HG02588 (cell line): Measurements from ENCODE around the gene ANOS1.
"Not testable (repeated sequence)": the region's sequence is repeated elsewhere in the genome, so short reads cannot be mapped to it uniquely, and the experiment has no call there.

Source experiments
- ATAC-seq: cut with Tn5 transposase; IDR thresholded peaks from one replicate; pipeline ENCODE4 v1.9.1; 2021; ENCODE audit warnings: mild to moderate bottlenecking, moderate library complexity; ENCODE audit not compliant: unreplicated experiment

Gene ANOS1, protein sequence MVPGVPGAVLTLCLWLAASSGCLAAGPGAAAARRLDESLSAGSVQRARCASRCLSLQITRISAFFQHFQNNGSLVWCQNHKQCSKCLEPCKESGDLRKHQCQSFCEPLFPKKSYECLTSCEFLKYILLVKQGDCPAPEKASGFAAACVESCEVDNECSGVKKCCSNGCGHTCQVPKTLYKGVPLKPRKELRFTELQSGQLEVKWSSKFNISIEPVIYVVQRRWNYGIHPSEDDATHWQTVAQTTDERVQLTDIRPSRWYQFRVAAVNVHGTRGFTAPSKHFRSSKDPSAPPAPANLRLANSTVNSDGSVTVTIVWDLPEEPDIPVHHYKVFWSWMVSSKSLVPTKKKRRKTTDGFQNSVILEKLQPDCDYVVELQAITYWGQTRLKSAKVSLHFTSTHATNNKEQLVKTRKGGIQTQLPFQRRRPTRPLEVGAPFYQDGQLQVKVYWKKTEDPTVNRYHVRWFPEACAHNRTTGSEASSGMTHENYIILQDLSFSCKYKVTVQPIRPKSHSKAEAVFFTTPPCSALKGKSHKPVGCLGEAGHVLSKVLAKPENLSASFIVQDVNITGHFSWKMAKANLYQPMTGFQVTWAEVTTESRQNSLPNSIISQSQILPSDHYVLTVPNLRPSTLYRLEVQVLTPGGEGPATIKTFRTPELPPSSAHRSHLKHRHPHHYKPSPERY

DNA sequence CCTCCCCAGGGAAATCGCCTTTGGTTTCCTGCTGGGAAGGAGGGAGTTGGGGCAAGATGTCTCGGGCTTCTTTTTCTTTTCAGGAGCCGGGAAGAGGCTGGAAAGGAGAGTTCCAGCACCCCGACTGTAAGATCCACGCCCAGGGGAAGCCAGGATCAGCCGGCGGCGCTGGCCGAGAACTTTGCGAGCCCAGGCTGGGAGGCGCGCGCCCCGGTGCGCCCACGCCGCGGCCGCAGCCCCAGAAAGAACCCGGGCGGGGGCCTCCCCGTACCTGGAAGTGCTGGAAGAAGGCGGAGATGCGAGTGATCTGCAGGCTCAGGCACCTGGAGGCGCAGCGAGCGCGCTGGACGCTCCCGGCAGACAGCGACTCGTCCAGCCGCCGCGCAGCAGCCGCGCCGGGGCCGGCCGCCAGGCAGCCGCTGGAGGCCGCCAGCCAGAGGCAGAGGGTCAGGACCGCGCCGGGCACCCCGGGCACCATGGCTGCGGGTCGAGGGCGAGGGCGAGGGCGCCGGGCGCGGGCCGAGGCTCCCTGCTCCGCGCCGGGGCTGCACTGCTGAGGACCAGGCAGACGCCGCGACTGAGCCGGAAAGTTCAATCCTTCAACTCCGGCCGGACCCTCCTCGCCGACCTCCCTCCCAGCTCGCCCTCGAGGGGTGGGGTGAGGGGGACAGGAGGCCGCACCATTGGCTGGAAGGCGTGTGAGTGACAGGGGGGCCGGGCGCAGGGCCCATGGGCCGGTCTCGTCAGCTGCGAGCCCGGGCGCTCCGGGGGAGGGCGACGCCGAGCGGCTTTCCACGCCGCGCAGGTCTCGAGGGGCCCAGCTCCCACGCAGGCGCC lies at the start of gene ANOS1:
TSS of gene ANOS1 (minus strand) at position 579 of the 837 bp plus-strand sequence. CDS start at position 478, 101 bp downstream.
- ATAC-seq: no peak

DNA sequence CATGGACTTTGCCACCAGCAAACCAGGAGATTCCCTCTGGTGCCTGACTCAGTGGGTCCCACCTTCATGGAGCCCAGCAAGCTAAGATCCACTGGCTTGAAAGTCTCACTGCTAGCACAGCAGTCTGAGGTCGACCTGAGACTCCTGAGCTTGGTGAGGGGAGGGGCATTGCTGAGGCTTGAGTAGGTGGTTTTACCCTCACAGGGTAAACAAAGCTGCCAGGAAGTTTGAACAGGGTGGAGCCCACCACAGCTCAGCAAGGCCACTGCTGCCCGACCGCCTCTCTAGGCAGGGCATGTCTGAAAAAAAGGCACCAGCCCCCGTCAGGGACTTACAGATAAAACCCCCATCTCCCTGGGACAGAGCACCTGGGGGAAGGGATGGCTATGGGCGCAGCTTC lies 41.2 kb upstream of the ANOS1 start:
- no peak for ATAC-seq

DNA sequence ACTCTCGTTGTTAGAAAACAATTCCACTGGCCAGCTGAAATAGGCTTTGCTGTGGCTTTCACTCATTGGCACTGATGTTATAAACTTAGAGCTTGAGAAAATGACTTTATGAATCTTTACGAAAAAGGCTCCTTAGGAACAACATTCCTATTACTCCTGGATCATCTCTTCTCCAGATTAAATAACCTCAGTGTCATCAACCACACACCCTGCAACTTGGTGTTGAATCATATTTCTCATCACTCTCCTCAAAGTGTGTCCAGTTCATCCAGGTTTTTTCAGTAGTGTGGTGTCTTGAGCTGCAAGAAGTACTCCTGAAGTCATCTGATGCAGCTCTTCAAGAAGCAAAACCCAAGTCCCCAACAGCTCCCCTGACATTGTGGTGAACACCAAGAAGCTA lies 28.1 kb upstream of the ANOS1 start:
- no peak for ATAC-seq

DNA sequence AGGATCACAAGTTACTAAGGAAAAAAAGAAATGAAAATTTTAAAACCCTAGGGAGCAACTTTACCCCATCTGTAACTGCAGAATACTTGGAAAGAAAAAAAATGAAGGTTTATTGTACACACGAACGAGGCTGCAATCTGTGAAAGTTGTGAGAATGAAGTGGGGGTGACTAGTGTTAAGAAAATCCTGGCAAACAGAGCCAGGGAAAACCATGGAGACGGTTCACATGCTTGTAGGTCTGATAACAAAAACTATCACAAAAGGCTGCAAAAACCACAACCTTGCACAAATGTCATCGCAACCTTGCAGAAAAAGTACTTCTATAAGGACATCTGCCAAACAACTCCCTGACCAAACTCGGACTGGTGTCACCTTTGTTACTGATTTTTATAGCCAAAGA lies 26.8 kb upstream of the ANOS1 start:
- not testable (repeated sequence) for ATAC-seq

DNA sequence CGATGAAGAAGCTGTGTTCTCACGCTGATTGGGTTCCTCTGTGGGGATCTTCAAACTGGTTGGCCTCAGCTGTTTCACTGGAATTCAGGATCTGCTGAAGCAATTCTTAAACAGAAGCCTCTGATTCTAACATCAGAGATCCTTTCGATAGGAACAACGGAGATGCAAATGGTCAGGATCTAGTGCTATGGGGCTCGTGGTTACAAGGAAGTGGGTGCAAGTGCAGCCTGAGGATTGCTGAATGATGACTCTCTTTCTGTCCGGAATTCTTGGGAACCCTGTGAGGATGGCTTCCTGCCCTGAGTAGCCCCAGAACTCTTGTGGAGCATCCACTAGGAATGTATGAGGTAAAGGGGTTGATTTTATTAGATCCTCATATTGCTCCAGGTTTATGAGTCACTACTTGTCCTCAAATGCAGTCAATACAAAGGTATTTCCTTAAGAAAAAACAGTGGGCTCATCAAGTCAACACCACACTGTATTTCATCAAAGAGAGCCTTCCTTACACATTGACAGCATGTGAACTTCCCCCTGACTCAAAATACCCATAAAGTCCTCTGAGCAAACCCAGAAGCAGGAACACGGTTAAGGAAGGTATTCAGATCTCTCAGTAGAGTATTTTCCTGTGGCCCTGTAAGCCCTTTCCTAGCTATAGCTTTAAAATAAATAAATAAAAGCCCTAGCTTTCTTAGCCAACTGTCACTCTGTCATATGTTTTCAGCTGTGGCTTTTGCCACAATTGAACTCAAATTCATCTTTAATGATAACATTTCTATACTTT lies 25.9 kb upstream of the ANOS1 start:
- not testable (repeated sequence) for ATAC-seq

DNA sequence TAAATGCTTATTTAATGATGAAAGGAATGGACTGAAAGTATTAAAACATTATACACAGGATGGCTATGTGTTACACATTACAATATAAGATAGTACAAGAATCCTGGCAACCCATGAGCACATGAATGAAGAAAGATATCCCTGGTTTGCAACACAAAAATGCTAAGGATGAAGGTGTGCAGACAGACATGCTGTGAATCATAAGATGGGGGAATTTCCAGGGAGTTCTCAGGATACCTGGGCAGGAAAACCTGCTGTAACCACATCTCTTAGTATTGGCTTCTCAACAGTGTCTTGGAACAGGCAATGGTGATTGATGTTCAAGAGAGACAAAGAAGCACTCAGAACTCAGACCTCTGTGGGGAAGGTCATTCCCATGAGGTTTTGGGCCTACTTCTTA lies 23.9 kb upstream of the ANOS1 start:
- no peak for ATAC-seq

DNA sequence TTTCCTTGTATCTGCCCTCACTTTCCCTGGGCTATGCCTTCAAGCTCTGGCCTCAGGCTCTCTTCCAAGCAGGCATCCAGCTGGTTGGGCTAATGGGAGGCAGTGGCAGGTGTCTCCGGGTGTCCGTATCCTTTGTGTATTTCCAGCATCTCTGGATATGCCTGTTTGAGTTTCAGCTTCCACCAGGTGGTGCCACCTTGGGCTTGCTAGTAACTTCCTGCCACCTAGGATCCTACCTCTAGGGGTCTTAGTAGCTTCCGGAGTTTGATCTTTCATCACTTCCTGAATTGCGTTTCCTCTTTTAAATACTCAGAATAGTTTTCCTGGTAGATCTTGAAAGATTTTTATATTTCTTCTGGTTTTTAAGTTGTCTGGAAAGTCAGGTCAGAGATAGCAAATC lies 23.2 kb upstream of the ANOS1 start:
- no peak for ATAC-seq

DNA sequence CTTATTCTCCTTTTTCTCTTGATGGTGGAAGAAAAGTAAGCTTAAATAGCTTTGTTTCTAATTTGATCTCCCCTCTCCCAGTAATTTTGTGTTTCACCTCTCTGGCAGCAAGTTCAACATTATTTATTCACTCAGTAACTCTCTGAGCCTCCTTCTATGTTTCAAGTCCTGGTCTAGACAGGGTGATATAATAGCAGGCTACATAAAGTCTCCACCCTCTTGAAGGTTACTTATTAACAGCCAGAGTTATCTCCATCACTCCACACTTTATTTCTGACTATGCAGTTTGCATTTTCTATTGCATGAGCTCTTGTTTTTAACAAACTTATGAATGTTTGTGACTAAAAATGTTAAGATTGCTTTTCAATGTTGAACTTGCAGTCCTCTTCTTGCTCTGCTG lies 17.8 kb upstream of the ANOS1 start:
- ATAC-seq: no peak

DNA sequence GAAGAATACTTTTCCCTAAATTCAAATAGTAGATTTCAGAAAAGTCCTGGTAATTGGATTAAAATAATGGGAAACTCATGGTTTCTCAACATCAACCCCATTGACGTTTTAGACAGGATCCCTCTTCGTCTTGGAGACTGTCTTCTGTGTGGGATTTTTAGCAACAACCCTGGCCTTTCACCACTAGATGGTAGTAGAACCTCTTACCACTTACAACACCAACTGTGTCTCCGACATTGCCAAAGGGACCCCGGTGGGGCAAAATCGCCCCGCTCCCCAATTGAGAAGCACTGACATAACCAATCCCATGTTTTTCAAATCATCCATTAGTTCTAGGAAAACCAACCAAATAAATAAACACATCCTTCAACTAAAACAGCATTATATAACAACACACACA lies 16.9 kb upstream of the ANOS1 start:
- ATAC-seq: no peak

DNA sequence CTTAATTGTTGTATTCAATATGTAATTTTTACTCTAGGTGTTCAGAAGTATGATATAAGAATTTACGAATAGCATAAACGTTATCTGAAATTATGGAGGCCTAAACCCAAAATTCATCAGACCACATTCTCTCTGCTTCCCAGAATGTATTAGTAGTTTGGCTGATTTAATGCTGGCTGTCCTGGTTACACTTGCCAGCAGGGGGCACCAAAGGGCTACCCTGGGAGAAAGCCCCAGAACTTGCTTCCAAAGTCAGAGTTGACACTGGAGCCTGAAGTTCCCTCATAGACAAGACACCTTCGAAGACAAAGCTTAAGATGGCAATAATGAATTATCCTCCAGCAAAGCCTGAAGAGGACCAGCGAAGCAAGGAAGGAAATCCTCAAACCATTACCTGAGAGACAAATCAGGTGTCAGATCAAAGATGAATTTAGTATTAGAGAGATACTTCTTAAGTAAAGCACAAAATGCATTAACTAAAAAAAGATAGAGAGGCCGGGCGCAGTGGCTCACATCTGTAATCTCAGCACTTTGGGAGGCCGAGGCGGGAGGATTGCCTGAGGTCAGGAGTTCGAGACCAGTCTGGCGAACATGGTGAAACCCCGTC lies 11.3 kb upstream of the ANOS1 start:
- ATAC-seq: no peak

DNA sequence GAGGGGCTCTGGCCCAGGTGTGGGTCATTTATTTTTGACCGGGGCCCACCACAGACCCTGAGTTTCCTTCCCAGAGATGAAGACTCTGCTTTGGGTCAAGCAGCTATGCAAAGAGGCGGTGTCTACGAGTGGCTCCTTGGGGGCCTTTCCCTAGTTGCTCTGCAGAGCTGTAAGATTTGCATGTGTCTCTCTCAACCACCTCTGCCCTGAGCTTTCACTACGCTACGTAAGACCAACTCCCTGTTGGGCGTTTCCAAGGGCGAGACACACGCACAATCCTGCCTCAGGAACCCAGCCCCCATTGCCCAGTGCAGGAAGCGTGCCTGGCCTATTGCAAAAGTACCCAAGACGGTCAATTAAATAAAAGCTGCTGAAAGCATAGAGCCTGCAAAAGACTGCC lies 10.0 kb upstream of the ANOS1 start:
- no peak for ATAC-seq

DNA sequence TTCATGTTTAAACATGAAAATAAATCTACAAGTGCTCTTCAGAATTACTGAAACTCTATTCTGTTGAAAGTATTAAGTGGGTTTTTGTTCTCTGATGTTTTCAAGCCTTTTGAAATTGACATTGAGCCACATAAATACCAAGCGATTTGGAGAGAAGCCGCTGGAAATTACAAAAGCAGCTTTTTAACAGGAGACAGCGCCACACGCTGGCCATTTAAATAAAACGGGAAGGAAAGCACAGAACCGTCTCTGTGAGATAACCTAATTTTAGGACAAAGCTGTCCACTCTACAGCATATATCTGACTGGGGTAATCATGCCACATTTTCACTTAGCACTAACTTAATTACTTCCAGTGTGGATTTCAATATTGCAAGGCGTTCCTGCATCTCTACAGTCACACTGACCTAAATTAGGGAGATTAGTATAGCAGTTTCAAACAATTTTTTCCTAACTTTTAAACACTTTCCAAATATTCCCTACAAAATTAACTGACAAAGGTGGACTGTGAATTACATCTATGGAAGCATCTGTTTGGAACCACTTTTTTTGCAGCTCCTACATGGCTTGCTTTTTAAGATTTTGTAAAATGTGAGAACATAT lies 6.8 kb upstream of the ANOS1 start:
- no peak for ATAC-seq

DNA sequence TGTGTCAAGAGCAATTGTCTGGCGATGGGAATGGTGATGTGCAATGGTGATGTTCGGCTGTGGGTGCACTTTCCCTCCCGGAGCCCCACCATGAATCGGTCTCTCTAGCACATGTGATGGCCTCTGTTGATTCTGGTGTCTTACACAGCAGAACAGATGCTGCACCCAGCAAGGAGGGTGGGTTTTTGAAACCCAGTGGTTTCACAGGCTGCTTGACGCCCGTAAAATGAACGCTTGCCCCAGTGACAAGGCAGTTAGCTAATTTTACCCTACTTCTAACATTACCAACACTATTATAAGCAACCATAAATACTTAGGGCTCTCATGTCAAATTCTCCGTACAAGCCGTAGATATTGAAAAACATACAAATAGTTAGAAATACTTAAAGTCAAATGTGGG lies 5.9 kb upstream of the ANOS1 start:
- ATAC-seq: no peak

DNA sequence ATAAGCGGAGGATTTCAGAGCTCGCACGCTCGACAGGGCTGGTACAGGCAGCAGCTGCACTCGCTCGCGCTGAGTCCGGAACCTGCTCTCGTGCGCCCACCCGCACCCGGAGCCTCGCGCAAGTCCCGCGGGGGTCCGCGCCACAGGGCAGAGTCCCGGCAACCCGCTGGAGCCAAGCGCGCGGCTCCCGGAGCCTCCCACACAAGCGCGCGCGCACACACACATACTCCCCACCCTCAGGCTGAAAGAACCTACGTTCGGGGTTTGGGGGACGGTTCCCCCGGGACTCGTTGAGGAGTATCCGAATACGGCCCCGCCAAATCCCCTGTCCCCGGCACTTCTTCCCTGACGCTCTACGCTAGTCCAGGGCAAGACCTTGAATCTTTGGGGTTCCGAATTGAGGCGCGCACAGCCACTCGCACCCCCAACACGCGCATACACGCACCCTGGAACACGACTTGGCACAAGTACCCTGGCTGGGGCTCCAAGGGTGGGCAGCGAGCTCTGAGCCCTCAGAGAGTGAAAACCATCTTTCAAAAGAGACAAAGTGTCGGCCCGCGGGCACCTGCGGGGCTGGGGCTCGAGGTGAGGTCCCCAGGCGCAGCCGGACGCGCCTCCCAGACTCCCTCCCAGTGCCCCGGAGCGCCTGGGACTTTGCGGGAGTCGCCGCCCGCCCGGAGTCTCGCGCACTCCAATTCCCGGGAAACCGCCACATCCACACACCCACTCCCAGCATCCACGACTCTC lies 952 bp downstream of the ANOS1 start:
- ATAC-seq: no peak

DNA sequence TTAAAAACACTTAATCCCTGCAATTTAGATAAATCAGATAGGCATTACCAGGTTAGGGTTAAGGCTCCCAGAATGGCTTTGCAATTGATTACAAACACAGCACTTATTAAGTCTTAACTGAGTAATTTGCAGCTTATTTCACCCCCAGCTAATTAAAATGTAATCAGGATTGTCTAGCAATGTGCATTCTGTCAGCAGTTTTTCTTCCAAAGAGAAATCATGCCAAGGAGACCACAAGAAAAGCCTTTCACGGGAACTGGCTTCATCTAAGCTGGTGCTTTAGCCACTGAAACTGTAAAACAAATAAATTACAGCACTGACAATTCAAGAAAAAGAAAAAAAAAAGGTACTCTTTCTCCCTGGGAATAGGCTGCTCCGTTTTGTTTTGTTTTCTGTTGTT lies 2.1 kb downstream of the ANOS1 start:
- ATAC-seq: no peak

DNA sequence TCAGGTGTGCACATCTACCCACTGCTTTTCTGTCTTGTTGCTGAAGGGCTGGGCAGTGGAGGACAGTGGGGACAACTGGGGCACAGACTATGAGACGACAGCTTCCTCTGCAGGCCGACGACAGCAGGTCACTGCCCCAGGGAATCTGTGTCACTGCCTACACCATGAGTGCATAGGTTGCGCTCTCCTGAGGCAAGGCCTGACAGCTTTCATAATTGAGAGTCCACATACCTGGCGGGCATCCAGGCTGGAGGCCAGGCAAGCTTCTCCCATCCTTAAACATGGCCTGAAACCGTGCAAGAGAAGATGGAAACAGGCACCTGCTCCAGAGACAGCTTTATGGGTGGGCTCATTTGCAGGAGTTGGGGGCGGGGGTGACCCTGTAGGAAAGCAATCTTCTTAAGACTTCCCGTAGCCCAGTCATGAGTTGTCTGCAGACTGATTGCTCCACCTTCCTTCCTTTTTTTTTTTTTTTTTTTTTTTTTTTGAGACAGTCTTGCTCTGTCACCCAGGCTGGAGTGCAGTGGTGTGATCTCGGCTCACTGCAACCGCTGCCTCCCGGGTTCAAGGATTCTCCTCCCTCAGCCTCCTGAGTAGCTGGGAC lies 2.9 kb downstream of the ANOS1 start:
- ATAC-seq: no peak

DNA sequence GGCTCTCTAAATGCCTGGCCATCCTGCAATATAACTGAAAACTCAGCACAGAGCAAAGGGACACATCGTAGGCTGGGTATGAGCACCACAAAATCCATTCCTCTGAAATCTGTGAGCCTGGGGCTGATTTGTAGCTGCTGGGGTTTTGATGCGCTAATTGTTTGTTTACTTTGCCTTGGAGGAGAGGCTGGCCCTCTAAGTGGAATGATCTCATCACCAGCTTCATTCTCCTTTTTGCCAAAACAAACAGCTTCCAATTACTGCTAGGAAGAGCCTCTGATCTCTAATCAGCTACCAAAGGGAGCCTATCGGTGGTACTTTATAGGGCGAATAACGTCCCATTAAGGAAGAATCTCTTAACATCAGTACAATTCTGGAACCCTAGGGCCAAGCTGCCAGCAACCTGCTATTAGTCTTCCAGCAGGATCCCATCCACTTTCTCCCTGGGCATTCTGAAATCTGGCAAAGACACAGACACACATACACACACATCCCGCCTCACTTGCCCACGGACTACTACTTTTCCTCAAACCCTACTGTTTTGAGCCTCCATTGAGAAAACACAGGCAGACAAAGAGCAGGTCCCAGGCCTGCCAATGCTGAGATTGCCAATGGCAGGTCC lies 5.8 kb downstream of the ANOS1 start:
- no peak for ATAC-seq

DNA sequence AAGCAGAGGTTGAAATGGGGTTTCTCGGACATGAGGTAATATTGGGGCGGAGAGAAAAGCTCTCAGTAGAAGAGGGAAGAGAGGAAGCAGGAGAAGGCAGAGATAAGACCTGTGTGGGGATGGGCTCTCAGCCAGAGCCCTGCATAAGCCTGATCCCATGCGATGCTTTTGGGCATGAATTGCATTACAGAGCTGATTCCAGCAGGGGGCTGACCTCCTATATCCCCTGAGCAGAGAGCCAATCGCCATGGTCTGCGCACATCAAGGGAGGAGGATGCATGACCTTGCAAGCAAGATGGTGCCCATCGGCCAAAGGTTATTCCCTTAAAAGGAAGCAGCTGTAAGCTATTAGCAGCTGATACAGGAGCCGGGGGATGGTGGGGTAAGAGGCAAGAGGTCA lies 7.6 kb downstream of the ANOS1 start:
- ATAC-seq: no peak
